GM23338 (cell line): ENCODE measurements around the gene ATP9B.

Experiments used
- EZH2 ChIP-seq: fragments of 200-600 bp; sonication (generic); IDR thresholded peaks from one replicate; pipeline ENCODE4 v1.8.0; 2017; ENCODE audit warnings: antibody characterized with exemption, mild to moderate bottlenecking, low read depth; ENCODE audit not compliant: unreplicated experiment
- EZH2phosphoT487 ChIP-seq: fragments of 200-600 bp; sonication (generic); IDR thresholded peaks from one replicate; pipeline ENCODE4 v1.8.1; 2018; ENCODE audit warnings: antibody characterized with exemption; ENCODE audit not compliant: unreplicated experiment
- TF ChIP-seq, protein P1 (sequence below), 2 experiments: fragments of 200-600 bp in 1 of 2; sonication (generic) in 1 of 2; conservative IDR thresholded peaks; 2 replicates each; pipeline versions ENCODE4 v1.5.1 to v1.6.1; 2016 to 2017; ENCODE audit warnings: antibody characterized with exemption in 2 of 2, low read depth in 2 of 2, mild to moderate bottlenecking in 2 of 2, moderate library complexity in 1 of 2

DNA sequence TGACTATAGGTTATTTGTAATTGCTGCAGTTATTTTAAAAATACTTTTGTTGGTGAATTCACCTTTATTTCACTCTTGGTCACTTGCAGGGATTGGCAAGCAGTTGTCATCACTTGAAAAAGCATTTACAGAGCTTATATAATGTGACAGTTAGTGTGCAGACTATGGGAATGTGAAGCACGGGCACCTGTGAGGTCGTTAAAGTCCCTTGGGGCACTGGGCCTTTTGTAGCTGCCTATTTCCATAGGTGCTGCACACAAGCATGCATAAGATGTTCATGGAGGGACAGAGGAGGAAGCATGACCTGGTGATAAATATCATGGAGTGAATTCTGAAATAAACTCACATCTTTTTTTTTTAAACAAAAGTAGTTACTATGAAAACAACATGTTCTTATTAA is 124.6 kb downstream of the ATP9B start:
- TF ChIP-seq, protein P1, sequence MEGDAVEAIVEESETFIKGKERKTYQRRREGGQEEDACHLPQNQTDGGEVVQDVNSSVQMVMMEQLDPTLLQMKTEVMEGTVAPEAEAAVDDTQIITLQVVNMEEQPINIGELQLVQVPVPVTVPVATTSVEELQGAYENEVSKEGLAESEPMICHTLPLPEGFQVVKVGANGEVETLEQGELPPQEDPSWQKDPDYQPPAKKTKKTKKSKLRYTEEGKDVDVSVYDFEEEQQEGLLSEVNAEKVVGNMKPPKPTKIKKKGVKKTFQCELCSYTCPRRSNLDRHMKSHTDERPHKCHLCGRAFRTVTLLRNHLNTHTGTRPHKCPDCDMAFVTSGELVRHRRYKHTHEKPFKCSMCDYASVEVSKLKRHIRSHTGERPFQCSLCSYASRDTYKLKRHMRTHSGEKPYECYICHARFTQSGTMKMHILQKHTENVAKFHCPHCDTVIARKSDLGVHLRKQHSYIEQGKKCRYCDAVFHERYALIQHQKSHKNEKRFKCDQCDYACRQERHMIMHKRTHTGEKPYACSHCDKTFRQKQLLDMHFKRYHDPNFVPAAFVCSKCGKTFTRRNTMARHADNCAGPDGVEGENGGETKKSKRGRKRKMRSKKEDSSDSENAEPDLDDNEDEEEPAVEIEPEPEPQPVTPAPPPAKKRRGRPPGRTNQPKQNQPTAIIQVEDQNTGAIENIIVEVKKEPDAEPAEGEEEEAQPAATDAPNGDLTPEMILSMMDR (conservative IDR thresholded peaks at IDR 0.05; ENCODE audit: low read depth in 2 of 2), result no peak
- TF ChIP-seq EZH2phosphoT487, result no peak
- TF ChIP-seq EZH2, result no peak
